Neural progenitor cell (in vitro differentiated cells): ENCODE measurements around the gene TOMM7.

Experiments
- EZH2 ChIP-seq: fragments of 200-600 bp; sonication (generic); IDR thresholded peaks from 2 replicates; pipeline ENCODE4 v1.6.1; 2017; ENCODE audit warnings: antibody characterized with exemption, mild to moderate bottlenecking, moderate library complexity
- EZH2phosphoT487 ChIP-seq: fragments of 200-600 bp; sonication (generic); IDR thresholded peaks from 2 replicates; pipeline ENCODE4 v1.6.1; 2017; ENCODE audit warnings: antibody characterized with exemption
- TF ChIP-seq, protein P1 (sequence below): fragments of 200-600 bp; sonication (generic); IDR thresholded peaks from 2 replicates; pipeline ENCODE4 v1.5.1; 2017; ENCODE audit warnings: antibody characterized with exemption, mild to moderate bottlenecking

DNA sequence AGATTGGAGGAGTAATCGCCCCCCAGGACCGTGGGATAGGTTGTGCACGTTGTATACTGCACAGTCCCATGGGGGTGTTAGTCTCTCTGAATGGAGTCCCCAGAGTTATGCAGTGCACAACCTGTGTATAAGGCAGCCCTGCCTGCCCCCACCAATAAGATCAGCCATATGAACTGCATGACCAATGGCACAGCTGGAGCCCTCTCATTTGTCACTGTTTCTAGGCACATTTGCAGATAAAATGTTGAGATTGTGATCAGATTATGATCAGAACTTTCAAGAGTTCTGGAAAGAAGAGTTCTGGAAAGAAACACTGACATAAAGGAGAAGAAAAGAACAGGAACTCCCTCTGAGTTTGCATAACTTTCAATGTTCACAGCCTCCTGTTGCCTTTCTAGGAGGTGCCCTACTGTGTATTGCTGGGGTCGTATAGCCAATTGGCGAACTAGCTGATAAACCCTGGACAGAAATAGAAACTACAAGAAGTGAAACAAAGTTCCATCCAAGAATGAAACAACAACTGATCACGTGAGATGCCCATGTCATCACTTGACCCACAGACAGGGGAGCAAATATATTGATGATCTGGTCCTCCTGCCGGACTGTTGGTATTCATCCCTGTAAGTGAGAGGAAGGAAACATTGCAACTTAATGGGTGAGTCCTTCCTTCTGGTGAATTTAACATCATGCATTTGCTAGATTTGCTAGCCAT, 49.6 kb upstream of the TOMM7 start:
- TF ChIP-seq EZH2 (no peak), EZH2phosphoT487 (no peak)
- TF ChIP-seq, protein P1, sequence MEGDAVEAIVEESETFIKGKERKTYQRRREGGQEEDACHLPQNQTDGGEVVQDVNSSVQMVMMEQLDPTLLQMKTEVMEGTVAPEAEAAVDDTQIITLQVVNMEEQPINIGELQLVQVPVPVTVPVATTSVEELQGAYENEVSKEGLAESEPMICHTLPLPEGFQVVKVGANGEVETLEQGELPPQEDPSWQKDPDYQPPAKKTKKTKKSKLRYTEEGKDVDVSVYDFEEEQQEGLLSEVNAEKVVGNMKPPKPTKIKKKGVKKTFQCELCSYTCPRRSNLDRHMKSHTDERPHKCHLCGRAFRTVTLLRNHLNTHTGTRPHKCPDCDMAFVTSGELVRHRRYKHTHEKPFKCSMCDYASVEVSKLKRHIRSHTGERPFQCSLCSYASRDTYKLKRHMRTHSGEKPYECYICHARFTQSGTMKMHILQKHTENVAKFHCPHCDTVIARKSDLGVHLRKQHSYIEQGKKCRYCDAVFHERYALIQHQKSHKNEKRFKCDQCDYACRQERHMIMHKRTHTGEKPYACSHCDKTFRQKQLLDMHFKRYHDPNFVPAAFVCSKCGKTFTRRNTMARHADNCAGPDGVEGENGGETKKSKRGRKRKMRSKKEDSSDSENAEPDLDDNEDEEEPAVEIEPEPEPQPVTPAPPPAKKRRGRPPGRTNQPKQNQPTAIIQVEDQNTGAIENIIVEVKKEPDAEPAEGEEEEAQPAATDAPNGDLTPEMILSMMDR = no peak
